Neuron (in vitro differentiated cells): ENCODE measurements around the gene GDF9.

Experiments used
- H2AFZ ChIP-seq: one replicate; pipeline ENCODE4 v1.6.1; 2013; ENCODE audit warnings: low read depth, mild to moderate bottlenecking, inconsistent platforms, low read length, moderate library complexity
- H3K27me3 ChIP-seq: one replicate; pipeline ENCODE4 v1.6.1; 2013; ENCODE audit warnings: low read length; ENCODE audit not compliant: insufficient read depth
- H3K36me3 ChIP-seq: one replicate; pipeline ENCODE4 v1.6.1; 2013; ENCODE audit warnings: low read length; ENCODE audit not compliant: insufficient read depth
- H3K4me1 ChIP-seq: one replicate; pipeline ENCODE4 v1.6.1; 2013; ENCODE audit warnings: low read length; ENCODE audit not compliant: insufficient read depth
- H3K4me3 ChIP-seq: 2 replicates; pipeline ENCODE4 v1.5.1; 2013; ENCODE audit warnings: mild to moderate bottlenecking, low read length, moderate library complexity
- H3K9me3 ChIP-seq: one replicate; pipeline ENCODE4 v1.6.1; 2013; ENCODE audit warnings: low read length

The GDF9 gene, protein sequence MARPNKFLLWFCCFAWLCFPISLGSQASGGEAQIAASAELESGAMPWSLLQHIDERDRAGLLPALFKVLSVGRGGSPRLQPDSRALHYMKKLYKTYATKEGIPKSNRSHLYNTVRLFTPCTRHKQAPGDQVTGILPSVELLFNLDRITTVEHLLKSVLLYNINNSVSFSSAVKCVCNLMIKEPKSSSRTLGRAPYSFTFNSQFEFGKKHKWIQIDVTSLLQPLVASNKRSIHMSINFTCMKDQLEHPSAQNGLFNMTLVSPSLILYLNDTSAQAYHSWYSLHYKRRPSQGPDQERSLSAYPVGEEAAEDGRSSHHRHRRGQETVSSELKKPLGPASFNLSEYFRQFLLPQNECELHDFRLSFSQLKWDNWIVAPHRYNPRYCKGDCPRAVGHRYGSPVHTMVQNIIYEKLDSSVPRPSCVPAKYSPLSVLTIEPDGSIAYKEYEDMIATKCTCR

DNA sequence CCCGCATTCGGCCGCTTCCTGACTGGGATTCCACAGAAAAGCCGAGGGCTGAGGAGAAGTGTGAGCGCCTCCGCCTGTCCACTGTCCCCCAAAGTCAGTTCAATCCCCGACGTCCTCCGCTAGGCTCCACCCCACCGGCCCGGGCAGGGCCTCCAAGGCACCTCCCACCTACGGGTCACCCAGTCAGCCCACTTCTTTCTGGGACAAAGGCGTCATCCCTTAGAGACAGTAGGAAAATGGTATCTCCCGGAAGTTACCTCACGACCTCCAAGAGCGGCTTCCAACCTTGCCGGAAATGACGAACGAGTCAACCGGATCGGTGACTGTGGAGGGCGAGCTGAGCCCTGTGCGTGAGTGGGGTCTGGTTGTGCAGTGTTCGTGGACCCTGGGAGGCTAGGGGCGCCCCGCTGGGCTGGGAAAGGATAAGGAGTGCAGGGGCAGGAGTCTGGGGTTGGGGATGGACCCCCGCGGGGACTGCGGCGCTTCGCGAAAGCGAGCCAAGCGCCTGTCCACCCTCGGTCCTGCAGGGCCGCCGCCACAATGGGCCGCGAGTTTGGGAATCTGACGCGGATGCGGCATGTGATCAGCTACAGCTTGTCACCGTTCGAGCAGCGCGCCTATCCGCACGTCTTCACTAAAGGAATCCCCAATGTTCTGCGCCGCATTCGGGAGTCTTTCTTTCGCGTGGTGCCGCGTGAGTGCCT lies at the start of gene GDF9, which contains the start of gene UQCRQ:
Gene GDF9 (minus strand): TSS at position 128 of the 704 bp plus-strand sequence. CDS start 1,936 bp downstream, outside the sequence.
Gene UQCRQ (plus strand): TSS at position 301 of the 704 bp plus-strand sequence. CDS start 240 bp downstream, at position 541.
- peak within 1 kb of the TSS; percentile 75 for H3K4me3 ChIP-seq
- no peaks in the 10 kb centered on the region for H3K9me3 ChIP-seq
- H3K36me3 ChIP-seq, result peaks cover 21% of the 10 kb centered on the region
- peak within 1 kb of the TSS; percentile 47 for H2AFZ ChIP-seq
- H3K27me3 ChIP-seq, result no peaks in the 10 kb centered on the region
- H3K4me1 ChIP-seq, result peaks cover 8% of the 10 kb centered on the region

DNA sequence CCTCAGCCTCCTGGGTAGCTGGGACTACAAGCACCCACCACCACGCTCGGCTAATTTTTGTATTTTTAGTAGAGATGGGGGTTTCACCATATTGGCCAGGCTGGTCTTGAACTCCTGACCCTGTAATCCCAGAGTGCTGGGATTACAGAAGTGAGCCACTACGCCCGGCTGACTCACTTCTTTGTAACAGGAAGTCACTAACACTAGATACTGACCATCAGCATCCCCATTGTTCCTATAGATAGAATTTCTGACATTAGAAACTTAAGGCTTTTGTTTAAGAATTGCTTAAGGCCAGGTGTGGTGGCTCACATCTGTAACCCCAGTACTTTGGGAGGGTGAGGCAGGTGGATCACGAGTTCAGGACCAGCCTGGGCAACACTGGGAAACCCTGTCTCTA lies 49.4 kb upstream of the GDF9 start:
- no peak overlapping the region for H2AFZ ChIP-seq
- peaks cover 2% of the 10 kb centered on the region for H3K9me3 ChIP-seq
- peaks cover 50% of the 10 kb centered on the region for H3K36me3 ChIP-seq
- no peak overlapping the region for H3K4me3 ChIP-seq
- H3K27me3 ChIP-seq, result no peaks in the 10 kb centered on the region
- H3K4me1 ChIP-seq, result no peaks in the 10 kb centered on the region

DNA sequence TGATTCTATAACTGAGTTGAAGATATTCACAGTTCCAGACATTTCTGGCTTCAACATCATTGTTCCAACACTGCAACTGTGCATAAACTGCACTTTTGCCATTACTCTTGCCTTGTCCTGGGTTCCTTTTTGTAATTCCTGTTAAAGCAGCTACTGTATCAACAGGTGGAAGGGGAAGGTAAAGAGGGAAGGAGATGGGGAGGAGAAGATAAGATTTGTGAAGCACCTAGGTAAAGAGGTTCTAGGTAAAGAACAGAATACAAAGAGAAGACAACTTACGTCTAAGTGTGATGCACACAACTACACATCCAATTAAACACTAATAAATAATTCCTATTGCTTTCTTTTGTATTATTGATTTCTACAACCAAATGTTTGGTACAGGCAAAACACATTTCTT lies 43.4 kb upstream of the GDF9 start:
- H2AFZ ChIP-seq, result no peak overlapping the region
- no peaks in the 10 kb centered on the region for H3K9me3 ChIP-seq
- H3K36me3 ChIP-seq, result peaks cover 59% of the 10 kb centered on the region
- no peak overlapping the region for H3K4me3 ChIP-seq
- no peaks in the 10 kb centered on the region for H3K27me3 ChIP-seq
- no peaks in the 10 kb centered on the region for H3K4me1 ChIP-seq

DNA sequence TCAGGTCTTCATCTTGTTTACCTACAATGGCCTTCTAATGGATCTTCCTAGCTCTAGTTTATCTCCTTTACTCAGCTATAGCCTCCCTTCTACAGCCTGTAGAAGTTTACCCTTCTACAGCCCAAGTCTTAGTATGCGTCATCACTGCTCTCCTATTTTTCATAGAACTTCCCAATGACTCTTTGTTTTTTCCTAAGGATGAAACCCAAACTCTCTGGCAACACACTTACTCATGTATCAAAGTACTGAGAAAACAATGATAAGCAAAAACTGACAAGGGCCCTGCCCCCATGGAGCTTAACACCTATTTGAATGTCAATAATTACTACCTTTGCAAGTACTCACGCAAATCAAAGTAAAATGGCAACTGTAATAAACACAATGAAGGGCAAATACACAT lies 40.9 kb upstream of the GDF9 start:
- peaks cover 54% of the 10 kb centered on the region for H3K36me3 ChIP-seq
- no peak overlapping the region for H3K4me3 ChIP-seq
- no peaks in the 10 kb centered on the region for H3K9me3 ChIP-seq
- no peak overlapping the region for H2AFZ ChIP-seq
- no peaks in the 10 kb centered on the region for H3K27me3 ChIP-seq
- no peaks in the 10 kb centered on the region for H3K4me1 ChIP-seq

DNA sequence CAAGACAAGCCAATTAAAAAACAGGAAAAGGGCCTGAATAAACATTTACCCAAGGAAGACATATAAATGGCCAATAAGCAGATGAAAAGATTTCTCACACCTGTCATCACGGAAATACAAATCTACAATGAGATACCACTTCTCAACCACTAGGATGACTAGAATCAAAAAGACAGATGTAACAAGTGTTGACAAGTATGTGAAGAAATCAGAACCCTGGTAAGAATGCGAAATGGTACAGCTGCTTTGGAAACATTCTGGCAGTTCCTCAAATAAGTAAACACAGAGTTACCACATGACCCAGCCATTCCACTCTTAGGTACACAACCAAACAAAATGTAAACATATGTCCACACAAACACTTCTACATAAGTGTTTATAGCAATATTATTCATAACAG lies 39.7 kb upstream of the GDF9 start:
- H3K27me3 ChIP-seq, result no peaks in the 10 kb centered on the region
- H2AFZ ChIP-seq, result no peak overlapping the region
- no peak overlapping the region for H3K4me3 ChIP-seq
- peaks cover 43% of the 10 kb centered on the region for H3K36me3 ChIP-seq
- H3K9me3 ChIP-seq, result no peaks in the 10 kb centered on the region
- H3K4me1 ChIP-seq, result no peaks in the 10 kb centered on the region

DNA sequence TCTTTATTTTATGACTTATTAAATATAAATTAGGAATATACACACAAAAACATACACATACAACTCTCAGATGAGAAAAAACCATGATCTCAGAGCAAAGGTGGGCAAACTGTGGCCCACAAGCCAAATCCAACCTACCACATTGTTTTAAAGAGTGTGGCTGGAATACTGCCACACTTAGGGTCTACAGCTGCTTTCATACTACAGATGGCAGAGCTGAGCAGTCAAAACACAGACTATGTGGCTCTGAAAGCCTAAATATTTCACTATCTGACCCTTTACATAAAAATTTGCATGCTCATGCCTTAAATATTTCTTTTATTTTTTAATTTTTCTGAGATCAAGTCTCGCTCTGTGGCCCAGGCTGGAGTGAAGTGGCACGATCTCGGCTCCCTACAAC lies 35.5 kb upstream of the GDF9 start:
- Histone ChIP-seq H3K27me3 (no peaks in the 10 kb centered on the region), H3K4me3 (no peak overlapping the region), H3K4me1 (no peaks in the 10 kb centered on the region), H3K36me3 (peaks cover 38% of the 10 kb centered on the region), H2AFZ (no peak overlapping the region), H3K9me3 (no peaks in the 10 kb centered on the region)

DNA sequence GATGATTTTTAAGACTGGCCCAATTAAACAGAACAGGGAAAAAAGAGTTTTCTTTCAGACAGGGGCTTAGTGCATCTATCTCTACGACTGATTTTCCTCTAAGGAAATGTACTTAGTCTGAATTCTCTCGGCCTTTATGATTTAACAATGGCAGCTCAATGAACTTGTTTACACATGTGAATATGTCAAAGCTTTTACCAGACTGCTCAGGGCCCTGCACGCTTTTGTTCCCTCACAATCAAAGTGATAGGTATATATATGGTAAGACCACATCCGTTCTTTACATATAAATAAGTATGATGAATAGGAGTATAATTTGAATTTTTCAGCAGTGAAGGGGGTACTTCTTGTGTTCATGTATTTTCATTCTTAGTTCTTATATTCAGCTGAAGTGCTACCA lies 34.8 kb upstream of the GDF9 start:
- H3K4me1 ChIP-seq, result no peaks in the 10 kb centered on the region
- H3K36me3 ChIP-seq, result peaks cover 44% of the 10 kb centered on the region
- H3K9me3 ChIP-seq, result no peaks in the 10 kb centered on the region
- no peak overlapping the region for H2AFZ ChIP-seq
- no peak overlapping the region for H3K4me3 ChIP-seq
- H3K27me3 ChIP-seq, result no peaks in the 10 kb centered on the region

DNA sequence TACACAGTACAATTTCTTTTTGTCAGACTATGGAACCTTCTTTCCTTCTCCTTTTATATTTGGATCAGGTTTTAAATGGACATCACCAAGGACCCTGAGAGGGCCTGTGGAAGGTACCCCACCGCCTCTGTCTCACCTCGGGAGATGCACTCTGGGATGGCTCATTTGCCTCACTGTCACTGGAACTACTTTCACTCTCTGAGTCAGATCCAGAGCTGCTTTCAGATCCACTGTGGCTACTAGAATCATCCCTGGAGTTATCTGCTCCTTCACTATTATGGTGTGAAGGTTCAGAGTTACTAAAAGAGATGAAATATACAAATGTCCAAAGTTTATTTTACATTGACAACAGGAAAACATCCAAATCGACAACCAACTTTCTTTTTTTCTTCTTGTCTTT lies 31.8 kb upstream of the GDF9 start:
- H2AFZ ChIP-seq, result no peak overlapping the region
- no peaks in the 10 kb centered on the region for H3K9me3 ChIP-seq
- H3K4me1 ChIP-seq, result no peaks in the 10 kb centered on the region
- peaks cover 58% of the 10 kb centered on the region for H3K36me3 ChIP-seq
- no peak overlapping the region for H3K4me3 ChIP-seq
- H3K27me3 ChIP-seq, result no peaks in the 10 kb centered on the region

DNA sequence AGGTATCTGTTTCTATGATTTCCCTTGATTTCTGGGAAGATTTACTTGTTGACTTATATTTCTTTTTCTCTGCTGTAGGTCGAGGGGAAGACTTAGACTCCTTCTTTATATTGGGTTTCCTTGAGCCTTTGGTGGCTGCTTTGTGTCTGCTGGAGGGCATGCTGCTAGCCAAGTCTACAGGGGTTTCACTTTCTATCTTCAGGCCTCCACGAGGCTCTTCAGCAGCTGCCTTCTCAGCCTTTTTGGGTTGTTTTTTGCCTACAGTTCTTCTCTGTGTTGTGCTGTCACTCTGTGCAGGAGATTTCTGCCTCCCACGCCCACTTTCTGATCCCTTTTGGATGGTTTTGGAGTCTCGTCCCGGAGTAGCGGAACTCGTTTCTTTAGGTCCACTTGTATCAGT lies 30.4 kb upstream of the GDF9 start:
- H2AFZ ChIP-seq, result no peak overlapping the region
- H3K9me3 ChIP-seq, result no peaks in the 10 kb centered on the region
- no peaks in the 10 kb centered on the region for H3K27me3 ChIP-seq
- H3K36me3 ChIP-seq, result peaks cover 66% of the 10 kb centered on the region
- no peaks in the 10 kb centered on the region for H3K4me1 ChIP-seq
- no peak overlapping the region for H3K4me3 ChIP-seq

DNA sequence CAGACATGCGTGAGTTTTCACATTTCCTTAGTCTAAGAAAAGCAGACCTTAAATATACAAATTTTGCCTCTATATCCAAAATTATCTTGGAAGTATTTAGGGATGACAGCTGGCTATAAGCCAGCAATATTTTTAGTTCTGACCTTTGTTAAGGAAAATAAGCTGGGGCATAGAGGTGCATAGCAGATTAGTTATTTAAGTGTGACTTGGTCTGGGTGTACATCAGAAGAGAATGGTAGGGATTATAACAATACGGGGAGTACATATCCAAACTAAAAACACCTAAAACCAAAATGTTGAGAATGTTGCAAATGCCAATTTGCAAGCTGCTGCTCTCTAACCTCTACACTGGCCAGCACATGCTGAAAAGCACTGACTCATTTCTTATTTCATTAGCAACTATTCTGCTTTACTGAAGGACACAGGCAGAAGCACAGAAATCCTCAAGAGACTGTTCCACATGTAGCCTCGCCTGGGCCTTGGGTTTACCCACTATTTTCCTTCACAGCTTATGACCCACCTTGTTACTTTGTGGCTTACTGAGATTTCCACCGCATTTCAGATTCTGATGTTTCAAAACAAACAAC lies 29.5 kb upstream of the GDF9 start:
- no peak overlapping the region for H3K4me3 ChIP-seq
- no peaks in the 10 kb centered on the region for H3K27me3 ChIP-seq
- no peak overlapping the region for H2AFZ ChIP-seq
- H3K36me3 ChIP-seq, result peaks cover 74% of the 10 kb centered on the region
- H3K9me3 ChIP-seq, result no peaks in the 10 kb centered on the region
- no peaks in the 10 kb centered on the region for H3K4me1 ChIP-seq

DNA sequence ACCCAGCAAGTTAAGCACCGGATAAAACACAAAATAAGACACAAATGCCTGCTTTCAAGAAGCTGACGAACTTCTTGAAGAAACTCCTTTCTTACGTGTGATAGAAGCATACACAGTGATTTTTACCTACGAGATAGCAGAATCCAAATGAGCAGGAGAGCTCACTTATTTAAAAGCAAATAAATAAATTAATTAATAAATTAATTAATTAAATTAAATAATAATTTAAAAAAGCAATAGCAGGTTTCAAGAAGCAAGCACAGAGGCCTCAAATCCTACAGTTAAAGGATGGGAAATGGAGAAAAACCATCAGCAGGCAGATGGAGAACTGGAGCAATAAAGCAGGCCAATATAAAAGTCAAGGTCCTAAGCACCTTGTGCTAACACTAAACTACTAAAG lies 24.5 kb upstream of the GDF9 start:
- H2AFZ ChIP-seq, result no peak overlapping the region
- H3K27me3 ChIP-seq, result no peaks in the 10 kb centered on the region
- peaks cover 90% of the 10 kb centered on the region for H3K36me3 ChIP-seq
- H3K4me3 ChIP-seq, result no peak overlapping the region
- no peaks in the 10 kb centered on the region for H3K4me1 ChIP-seq
- no peaks in the 10 kb centered on the region for H3K9me3 ChIP-seq

DNA sequence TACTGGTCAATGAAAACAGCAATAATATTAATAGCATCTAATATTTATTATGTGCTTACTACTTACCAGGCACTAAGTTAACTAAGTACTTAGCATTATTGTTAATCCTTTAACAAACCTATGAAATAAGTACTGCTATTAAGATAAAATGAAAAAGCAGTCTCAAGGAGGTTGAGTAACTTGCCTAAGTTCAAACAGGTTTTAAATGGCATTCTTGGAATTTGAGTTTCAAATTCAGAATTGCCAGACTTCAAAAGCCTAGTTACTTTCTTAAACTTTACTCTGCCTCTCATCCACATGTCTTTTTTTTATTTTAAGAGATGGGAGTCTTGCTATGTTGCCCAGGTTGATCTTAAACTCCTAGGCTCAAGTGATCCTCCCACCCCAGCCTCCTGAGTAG lies 23.2 kb upstream of the GDF9 start:
- no peaks in the 10 kb centered on the region for H3K4me1 ChIP-seq
- peaks cover 83% of the 10 kb centered on the region for H3K36me3 ChIP-seq
- H3K27me3 ChIP-seq, result no peaks in the 10 kb centered on the region
- no peaks in the 10 kb centered on the region for H3K9me3 ChIP-seq
- no peak overlapping the region for H2AFZ ChIP-seq
- no peak overlapping the region for H3K4me3 ChIP-seq

DNA sequence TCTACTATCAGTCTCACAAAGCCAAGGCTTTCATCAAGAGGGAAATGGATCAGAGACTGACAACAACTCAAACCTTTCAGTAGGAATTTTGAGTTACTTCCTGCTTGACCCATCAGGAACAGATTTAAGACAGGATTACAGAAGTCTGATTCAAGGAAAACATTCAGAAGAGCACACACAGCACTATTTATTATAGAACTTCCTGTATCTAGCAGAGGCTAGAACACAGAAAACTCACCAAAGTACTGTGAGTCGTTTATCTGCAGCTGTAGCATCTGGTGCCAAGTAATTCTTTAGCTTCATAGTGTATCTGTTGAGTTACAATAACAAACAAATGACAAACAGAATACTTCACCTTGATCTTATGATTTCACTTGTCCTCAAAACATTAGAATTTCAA lies 21.0 kb upstream of the GDF9 start:
- H3K36me3 ChIP-seq, result peaks cover 74% of the 10 kb centered on the region
- no peaks in the 10 kb centered on the region for H3K4me1 ChIP-seq
- no peaks in the 10 kb centered on the region for H3K9me3 ChIP-seq
- H3K27me3 ChIP-seq, result no peaks in the 10 kb centered on the region
- no peak overlapping the region for H3K4me3 ChIP-seq
- H2AFZ ChIP-seq, result no peak overlapping the region
